HL-60 (cell line): ENCODE data around the gene PCNX2.

Experiments used
- DNase-seq, 2 experiments: peaks; one replicate each; pipeline ENCODE4 v3.0.0-alpha.2; 2010 to 2020; ENCODE audit warnings: low read depth in 1 of 2, low spot score in 1 of 2
- H3K27ac ChIP-seq: fragments of 250-450 bp; sonication (Bioruptor Pico); replicated peaks from 2 replicates; pipeline ENCODE4 v1.5.1; 2020; ENCODE audit warnings: mild to moderate bottlenecking, moderate library complexity
- H3K27me3 ChIP-seq: fragments of 250-450 bp; sonication (Bioruptor Pico); 2 replicates; pipeline ENCODE4 v1.5.1; 2021; ENCODE audit warnings: mild to moderate bottlenecking, moderate library complexity; ENCODE audit not compliant: insufficient read depth, poor library complexity, severe bottlenecking
- H3K4me3 ChIP-seq: replicated peaks from 2 replicates; pipeline ENCODE4 v1.5.1; 2011; ENCODE audit warnings: mild to moderate bottlenecking, control low read depth, low read length; ENCODE audit not compliant: insufficient read depth
- CTCF ChIP-seq: IDR thresholded peaks from one replicate; pipeline ENCODE4 v1.5.1; 2011; ENCODE audit warnings: low read length, control low read depth, inconsistent platforms; ENCODE audit not compliant: insufficient read depth
- GABPA ChIP-seq: IDR thresholded peaks from 2 replicates; pipeline ENCODE4 v1.6.1; 2012; ENCODE audit warnings: low read depth
- POLR2AphosphoS5 ChIP-seq: IDR thresholded peaks from 2 replicates; pipeline ENCODE4 v1.6.1; 2012; ENCODE audit warnings: low read depth
- REST ChIP-seq: IDR thresholded peaks from 2 replicates; pipeline ENCODE4 v1.6.1; 2012; ENCODE audit warnings: low read depth; ENCODE audit not compliant: insufficient replicate concordance
- SPI1 ChIP-seq: IDR thresholded peaks from 2 replicates; pipeline ENCODE4 v1.6.1; 2012; ENCODE audit warnings: low read depth, mild to moderate bottlenecking, borderline replicate concordance

PCNX2 gene

GRCh38 chr1:233034836-233035235 is 260.7 kb downstream of the PCNX2 start:
- Histone ChIP-seq H3K4me3 (no peak overlapping the region), H3K27me3 (no peaks in the 10 kb centered on the region), H3K27ac (no peak overlapping the region)
- TF ChIP-seq GABPA (no peak), REST (no peak), CTCF (no peak), SPI1 (no peak), POLR2AphosphoS5 (no peak)
- DNase-seq, result no peak

- Histone ChIP-seq H3K4me3 (no peak overlapping the region), H3K27ac (no peak overlapping the region), H3K27me3 (no peaks in the 10 kb centered on the region)
- TF ChIP-seq POLR2AphosphoS5, result no peak
- no peak for TF ChIP-seq CTCF
- no peak for TF ChIP-seq SPI1
- no peak for TF ChIP-seq REST
- no peak for TF ChIP-seq GABPA
- DNase-seq, result no peak
Observed at GRCh38 chr1:233033361-233033760, 262.2 kb downstream of the PCNX2 start.

GRCh38 chr1:233032916-233033315 is 262.6 kb downstream of the PCNX2 start:
- Histone ChIP-seq H3K4me3 (no peak overlapping the region), H3K27ac (no peak overlapping the region), H3K27me3 (no peaks in the 10 kb centered on the region)
- no peak for TF ChIP-seq GABPA
- no peak for TF ChIP-seq SPI1
- TF ChIP-seq REST, result no peak
- TF ChIP-seq CTCF, result no peak
- TF ChIP-seq POLR2AphosphoS5, result no peak
- DNase-seq, result no peak
